IPS-18c (cell line): Measurements from ENCODE around the gene CDC27.
"Not testable (repeated sequence)": the region's sequence is repeated elsewhere in the genome, so short reads cannot be mapped to it uniquely, and the experiment has no call there.

ENCODE experiments used
- H3K4me3 ChIP-seq: 2 replicates; pipeline ENCODE4 v1.7.0; 2013; ENCODE audit warnings: low read depth, mild to moderate bottlenecking, low read length, moderate library complexity; ENCODE audit not compliant: insufficient read depth
- H3K9me3 ChIP-seq: one replicate; pipeline ENCODE4 v1.6.1; 2013; ENCODE audit warnings: mild to moderate bottlenecking, low read length, moderate library complexity; ENCODE audit not compliant: control insufficient read depth, insufficient read depth

The CDC27 gene

DNA sequence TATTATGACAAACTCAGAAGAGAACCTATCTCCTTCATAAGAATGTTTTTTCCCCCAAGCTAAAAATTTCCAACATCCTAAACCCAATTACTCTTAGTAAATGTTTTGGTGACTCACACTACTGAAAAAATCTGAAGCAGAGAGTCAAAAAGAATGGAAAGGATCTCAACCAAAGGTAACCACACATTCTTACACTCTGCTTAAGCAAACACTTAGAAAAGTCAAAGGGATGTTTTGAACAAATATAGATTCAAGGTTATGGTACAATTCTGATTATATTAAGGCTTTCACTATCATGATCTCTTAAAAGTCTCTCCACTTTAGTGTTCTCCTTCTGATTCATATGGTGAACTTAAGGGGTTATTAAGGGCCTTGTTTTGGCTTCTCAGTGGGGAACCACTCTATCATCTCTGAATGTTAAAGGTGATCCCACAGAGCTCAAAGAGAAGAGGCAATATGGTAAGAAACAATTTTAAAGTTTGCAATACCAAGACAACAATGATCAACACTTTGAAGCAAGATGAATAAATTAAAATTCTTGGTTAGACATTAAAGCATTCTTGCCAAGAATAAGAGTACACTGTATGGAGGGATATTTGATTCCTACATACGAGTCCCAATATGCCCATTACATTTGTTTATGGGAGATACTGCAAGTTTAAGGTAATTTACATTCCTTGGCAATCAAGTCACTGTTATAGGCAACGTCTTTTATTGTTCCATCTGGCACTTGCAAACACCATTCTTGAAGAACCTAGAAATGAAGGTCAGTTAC lies 69.2 kb downstream of the CDC27 start:
- H3K4me3 ChIP-seq = no peak overlapping the region

DNA sequence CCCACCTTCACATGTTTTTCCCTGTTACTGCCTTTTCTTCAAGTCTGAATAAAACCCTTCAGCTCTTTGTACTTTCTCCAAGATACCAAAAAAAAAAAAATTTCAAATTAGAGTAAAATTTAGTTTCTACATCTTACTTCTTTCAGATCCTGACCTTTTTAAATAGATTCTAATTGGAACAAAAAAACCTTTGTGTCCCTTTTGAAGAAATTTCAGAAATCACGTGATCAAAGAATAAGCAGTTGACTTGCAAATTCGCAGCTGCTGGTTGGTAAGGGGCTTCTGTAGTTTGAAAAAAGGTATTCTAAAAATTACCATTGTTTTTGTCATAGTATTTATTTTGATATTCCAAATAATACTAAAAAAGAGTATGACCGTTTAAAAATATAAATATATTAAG lies 71.7 kb downstream of the CDC27 start:
- Histone ChIP-seq H3K4me3 (no peak overlapping the region), H3K9me3 (no peaks in the 10 kb centered on the region)

More for the DNA sequence above, 69.2 kb downstream of the CDC27 start:
- no peaks in the 10 kb centered on the region for H3K9me3 ChIP-seq

DNA sequence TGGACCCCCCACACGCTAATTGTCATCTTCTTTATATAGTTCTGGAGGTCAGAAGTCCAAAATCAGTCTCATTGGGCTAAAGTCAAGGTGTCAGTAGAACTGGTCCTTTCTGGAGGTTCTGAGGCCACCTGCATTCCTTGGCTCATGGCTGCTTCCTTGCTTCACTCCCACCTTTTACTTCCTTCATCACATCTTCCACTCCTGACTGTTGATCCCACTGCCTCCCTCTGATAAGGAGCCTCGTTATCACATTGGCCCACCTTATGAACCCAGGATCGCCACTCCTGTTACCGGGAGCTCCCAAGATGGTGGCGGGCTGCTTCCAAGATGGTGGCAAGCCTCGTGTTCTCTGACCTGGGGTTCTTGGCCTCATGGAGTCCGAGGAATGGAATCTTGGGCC lies 83.0 kb downstream of the CDC27 start:
- no peaks in the 10 kb centered on the region for H3K9me3 ChIP-seq
- H3K4me3 ChIP-seq = no peak overlapping the region

DNA sequence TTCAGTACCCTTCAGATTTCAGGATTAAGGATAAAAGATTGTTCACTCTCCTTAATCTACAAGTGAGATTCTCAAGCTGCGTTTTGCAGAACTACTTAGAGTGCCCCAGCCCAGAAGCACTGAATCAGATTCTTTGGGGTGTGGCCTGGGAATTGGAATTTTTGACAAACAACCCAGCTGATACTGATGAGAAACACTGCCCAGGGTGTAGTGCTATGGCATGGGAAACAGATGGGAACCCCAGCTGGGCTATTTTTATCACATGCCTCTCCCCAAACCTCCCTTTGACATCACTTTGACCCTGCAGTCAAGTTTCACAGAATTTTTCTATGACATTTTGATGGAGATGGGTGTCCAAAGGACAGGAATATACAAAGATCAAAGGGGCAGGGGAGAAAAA lies 83.8 kb downstream of the CDC27 start:
- not testable (repeated sequence) for H3K4me3 ChIP-seq, H3K9me3 ChIP-seq

DNA sequence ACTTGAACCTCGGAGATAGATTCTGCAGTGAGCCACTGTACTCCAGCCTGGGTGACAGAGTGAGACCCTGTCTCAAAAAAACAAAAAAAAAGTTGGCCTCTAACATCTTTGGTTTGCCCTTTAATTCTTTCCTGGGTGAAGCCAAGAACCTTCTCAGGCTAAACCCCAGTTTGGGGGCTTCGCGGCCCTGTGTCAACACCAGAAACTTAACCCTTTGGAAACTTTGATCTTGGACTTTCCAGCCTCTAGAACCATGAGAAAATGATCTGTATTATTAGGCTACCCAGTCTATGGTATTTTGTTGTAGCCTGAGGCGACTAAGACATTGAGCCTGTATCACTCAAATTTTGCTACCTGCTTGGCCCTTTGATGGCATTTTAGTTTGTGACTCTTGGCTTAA lies 86.2 kb downstream of the CDC27 start:
- Histone ChIP-seq H3K9me3 (no peaks in the 10 kb centered on the region), H3K4me3 (no peak overlapping the region)

DNA sequence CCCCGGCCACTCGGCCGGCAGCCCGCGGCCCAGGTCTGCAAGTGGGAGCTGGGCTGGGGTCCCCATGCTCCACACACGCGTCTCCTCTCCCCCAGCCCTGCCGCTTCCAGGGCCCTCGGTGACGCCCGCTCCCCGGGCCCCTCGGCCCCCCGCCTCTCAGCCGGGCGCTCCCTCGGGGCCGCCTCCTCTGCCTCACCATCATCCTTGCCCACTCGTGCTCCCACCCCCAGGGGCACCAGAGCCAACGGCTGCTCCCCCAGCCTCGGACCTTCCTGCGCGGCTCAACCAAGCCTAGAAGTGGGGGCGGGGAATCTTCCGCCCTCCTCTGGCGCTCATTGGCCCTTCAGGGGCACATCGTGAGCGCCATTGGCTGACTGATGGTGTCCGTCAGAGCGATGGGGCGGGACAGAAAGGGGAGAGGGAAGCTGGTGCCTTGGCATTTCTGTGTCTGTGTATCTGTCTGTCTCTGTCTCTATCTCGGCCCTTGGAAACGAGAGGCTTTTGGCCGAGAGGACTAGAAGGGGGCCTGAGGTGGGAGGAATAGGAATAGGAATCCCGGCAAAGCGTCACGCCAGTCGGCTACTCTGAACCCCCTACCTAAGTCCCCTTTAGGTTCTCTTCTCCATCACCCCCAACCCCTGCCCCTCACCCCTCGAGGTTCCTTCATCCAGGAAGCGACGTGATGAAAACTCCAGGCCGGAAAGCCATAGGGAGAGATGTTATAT lies 88.9 kb downstream of the CDC27 start:
- Histone ChIP-seq H3K4me3 (peak overlapping the region; percentile 90), H3K9me3 (no peaks in the 10 kb centered on the region)

DNA sequence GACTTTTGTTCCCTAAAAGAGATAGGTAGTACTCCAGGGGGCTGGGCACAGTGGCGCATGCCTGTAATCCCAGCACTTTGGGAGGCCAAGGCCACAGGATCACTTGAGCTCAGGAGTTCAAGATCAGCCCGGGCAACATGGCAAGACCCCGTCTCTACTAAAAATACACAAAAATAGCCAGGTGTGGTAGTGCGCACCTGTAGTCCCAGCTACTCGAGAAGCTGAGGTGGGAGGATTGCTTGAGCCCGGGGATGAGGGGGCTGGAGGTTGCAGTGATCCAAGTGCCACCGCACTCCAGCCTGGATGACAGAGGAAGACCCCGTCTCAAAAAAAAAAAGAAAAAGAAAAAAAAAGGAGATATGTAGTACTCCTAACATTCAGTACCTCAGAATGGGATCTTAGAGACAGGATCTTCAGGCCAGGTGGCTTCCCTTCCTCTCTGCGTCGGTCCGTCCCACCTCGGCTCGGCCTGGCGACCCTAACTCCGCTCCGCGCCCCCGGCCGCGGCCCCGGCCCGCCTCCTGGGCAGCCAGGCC lies 89.6 kb downstream of the CDC27 start:
- H3K9me3 ChIP-seq = no peaks in the 10 kb centered on the region
- peak overlapping the region; percentile 90 for H3K4me3 ChIP-seq

DNA sequence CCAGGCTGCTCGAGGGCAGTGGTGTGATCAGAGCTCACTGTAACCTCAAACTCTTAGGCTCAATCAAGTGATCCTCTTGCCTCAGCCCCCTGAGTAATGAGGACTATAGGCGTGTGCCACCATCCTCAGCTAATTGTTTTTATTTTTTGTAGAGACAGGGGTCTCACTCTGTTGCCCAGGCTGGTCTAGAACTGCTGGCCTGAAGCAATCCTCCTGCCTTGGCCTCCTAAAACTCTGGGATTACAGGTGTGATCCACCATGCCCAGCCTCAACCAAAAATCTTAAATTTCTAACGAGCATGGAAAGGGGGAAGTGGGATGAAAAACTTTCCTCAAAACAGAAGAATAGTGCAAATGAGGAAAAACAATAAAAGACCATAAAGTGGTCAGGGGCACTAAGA lies 92.8 kb downstream of the CDC27 start:
- Histone ChIP-seq H3K4me3 (no peak overlapping the region), H3K9me3 (no peaks in the 10 kb centered on the region)

DNA sequence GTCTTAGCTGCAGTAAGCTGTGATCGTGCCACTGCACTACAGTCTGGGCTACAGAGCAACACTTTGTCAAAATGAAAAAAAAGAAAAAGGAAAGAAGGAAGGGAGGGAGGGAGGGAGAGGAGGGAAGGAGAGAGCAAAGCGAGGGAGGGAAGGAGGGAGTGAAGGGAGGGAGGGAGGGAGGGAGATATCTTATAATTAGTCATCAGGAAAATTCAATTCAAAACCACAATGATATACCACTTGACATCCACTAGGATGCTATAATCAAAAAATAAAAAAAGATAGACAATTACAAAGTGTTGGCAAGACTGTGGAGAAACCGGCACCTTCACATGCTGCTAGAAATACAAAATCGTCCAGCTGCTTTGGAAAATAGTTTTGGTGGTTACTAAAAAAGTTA lies 93.8 kb downstream of the CDC27 start:
- H3K4me3 ChIP-seq = no peak overlapping the region
- no peaks in the 10 kb centered on the region for H3K9me3 ChIP-seq

DNA sequence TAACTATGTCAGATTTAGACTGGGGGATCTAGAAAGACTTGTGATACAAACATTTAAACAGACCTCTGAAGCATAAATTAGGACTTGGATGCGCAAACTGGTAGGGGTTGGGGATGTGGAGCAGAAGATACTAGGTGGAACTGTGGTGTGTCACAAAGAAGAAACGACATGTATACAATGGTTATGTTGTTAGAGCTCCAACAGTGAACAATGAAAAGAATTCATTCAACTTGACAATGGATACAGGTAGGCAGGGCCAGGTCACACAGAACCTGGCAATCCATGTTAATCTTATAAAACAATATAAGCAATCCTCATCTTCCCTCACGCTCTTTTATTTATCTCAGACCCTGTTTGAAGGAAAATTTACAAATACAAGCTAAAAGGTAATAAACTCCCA lies 102.0 kb downstream of the CDC27 start:
- H3K4me3 ChIP-seq = no peak overlapping the region
- H3K9me3 ChIP-seq = no peaks in the 10 kb centered on the region

DNA sequence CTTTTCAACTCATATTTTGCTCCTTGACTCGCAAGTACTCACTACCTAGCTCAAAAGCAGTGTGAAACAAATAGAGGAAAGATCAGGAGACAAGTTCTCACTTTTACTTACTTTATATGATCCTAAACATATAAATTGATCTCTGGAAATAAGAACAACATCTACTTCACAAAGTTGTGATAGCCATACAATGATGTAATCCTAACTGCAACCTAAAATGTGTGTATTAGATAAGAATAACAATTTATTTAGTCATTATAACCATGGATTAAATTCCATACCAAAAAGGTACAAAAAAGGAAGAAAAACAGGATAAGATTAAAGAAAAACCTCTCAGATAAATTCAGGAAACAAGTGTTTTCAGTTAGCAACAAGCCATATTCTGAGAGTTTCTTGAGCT lies 103.4 kb downstream of the CDC27 start:
- no peak overlapping the region for H3K4me3 ChIP-seq
- H3K9me3 ChIP-seq = no peaks in the 10 kb centered on the region

DNA sequence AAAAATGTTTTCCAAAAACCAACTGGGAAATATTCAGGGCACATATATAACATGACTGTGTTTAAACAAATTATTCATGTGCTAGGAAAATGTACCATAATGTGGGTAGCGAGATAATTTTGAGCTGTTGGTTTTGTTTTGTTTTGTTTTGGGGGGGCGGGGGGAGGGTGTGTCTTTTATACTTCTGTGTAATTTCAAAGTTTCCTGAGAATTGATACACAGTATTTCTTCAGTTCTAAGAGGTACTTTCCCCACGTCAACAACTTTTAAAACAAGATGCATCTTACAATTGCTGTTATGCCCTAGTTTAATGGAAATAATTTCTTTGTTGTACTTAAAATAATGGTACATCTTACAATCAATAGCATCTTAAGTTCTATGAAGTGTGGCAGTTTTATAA lies 110.3 kb downstream of the CDC27 start:
- Histone ChIP-seq H3K4me3 (no peak overlapping the region), H3K9me3 (no peaks in the 10 kb centered on the region)

DNA sequence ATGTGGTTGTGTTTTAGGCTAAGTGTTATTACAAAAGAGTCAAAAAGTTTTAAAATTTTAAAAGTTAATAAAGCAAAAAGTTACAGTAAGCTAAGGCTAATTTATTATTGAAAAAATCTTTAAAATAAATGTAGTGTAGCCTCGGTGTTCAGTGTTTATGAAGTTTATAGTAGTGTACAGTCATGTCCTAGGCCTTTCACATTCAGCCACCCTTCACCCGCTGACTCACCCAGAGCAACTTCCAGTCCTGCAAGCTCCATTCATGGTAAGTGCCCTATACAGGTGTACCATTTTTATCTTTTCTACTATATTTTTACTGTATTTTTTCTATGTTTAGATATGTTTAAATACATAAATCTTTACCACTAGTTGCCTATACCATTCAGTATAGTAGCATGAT lies 111.5 kb downstream of the CDC27 start:
- H3K9me3 ChIP-seq = no peaks in the 10 kb centered on the region
- H3K4me3 ChIP-seq = no peak overlapping the region

DNA sequence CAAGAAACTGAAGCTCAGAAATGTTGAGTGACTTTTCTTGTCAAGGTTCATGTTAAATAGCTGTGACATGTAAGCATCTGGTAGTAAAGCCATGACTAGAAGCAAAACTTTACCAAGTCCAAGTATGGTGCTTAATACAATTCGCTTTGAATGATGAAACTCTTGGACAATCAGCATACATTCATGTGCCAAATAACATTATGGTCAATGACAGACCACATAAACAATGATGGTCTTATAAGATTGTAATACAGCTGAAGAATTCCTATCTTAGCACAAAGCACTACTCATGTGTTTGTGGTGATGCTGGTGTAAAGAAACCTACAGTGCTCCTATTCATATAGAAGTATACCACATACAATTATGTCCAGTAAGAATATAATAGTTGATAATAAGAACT lies 112.9 kb downstream of the CDC27 start:
- Histone ChIP-seq H3K4me3 (no peak overlapping the region), H3K9me3 (no peaks in the 10 kb centered on the region)

DNA sequence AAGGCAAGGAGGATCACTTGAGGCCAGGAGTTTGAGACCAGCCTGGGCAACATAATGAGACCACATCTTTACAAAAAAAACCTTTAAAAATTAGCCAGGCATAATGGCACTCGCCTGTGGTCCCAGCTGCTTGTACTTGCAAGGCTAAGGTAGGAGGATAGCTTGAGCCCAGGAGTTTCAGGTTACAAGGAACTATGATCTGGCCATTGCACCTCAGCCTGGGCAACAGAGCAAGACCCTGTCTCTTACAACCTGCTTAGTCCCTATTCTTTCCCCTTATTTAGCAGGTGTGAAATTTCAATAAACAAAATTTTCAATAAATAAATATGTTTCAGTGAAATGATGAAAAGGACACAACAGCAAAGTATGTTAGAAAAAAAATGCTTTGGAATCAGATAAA lies 114.7 kb downstream of the CDC27 start:
- H3K4me3 ChIP-seq = not testable (repeated sequence)

DNA sequence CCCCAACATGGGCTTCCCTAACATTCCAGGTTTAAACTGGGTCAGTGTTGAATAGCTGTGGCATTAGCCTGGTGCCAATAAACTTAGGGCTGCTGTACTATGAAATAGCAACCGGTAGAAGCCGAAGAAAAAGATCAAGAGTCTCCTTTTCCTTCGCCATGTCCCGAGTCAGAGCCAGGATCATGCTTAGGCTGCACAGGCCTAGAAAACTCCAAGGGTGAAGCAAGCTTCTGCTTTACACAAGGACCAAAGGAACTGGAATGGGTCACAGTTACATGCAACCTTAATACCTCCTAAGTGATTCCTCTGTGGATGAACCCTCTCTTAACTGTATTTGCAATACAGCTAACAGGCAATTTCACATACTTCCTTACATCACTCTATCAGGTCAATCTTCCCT lies 115.5 kb downstream of the CDC27 start:
- H3K9me3 ChIP-seq, H3K4me3 ChIP-seq: not testable (repeated sequence)

More for the DNA sequence above, 114.7 kb downstream of the CDC27 start:
- H3K9me3 ChIP-seq = not testable (repeated sequence)

DNA sequence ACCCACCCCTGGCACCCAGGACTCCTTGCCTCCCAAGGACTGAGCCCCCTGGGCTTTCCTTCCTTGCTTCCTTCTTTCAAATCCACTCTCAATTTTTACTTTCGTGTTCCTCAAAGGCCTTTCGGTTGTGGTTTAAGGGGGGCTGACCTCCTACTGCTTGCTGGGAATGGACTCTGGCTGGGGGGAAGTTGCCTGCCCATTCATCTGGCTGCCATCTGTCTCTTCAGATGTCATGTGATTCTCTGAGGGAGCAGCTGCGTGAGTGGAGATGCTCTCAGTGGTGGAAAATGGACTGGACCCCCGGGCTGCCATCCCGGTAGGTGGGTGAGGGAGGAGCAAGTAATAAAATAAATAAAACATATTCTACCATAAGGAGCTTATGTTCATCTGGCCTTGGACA lies 116.2 kb downstream of the CDC27 start:
- Histone ChIP-seq H3K9me3 (no peaks in the 10 kb centered on the region), H3K4me3 (no peak overlapping the region)

DNA sequence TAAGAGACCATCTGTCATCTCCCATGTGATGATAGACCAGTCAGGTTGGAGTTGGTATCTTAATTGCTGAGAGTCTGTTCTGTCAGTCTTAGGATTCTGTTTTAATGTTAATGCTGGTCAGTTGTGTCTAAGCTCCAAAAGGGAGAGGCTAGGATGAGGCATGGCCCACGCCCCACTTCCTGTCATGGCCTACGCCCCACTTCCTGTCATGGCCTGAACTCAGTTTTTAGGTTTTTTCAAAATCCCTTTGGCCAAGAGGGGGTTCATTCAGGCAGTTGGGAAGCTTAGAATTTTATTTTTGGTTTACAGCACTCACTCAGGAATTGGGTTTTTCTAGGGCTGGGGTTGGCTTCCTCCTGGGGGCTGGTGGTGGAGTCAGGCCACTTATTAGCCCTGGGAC lies 117.9 kb downstream of the CDC27 start:
- H3K4me3 ChIP-seq = not testable (repeated sequence)

More for the DNA sequence above, 117.9 kb downstream of the CDC27 start:
- not testable (repeated sequence) for H3K9me3 ChIP-seq
